Heart left ventricle (tissue), 13 donors: Measurements from ENCODE around the gene WDR86.

Experiments
- CTCF ChIP-seq, 12 donors: fragments of 200-600 bp; sonication (generic) in 4 of 12; IDR thresholded peaks; one replicate each; pipeline versions ENCODE4 v1.5.0 to v1.8.0; 2018 to 2022; ENCODE audit warnings: antibody characterized with exemption in 12 of 12, mild to moderate bottlenecking in 5 of 12
- POLR2A ChIP-seq, 2 donors: fragments of 450-650 bp; IDR thresholded peaks; one replicate each; pipeline ENCODE4 v1.6.1; 2017; ENCODE audit warnings: antibody characterized with exemption in 2 of 2, mild to moderate bottlenecking in 2 of 2, moderate library complexity in 2 of 2
- donor health status: ischemic (EF 13 %, LVEDD 7.1; RV severe dilation, severe dysfunction).
- donor health status: DM: no; HTN: yes; CAD: no.
- donor health status: DM: no; HTN: no; CAD: no.
- donor health status: ischemic (EF 25% LVEDD 6.9; RV normal size, moderate dysfunction).
- donor health status: ischemic (EF 25% LVEDD 5.7; RV mildly dilated, moderate dysfunction).
- donor health status: ischemic (EF 35%, LVEDD 5.7; RV mildly dilated, moderate dysfunction).
- donor health status: nonischemic (EF 11% LVEDD 7.7; RV severe dilation, severe dysfunction).
- donor health status: DM: yes; HTN: yes; CAD: no.
- donor health status: PGD.
- donor health status: ischemic (EF 29% LVEDD 5.4; RV normal size, mild dysfunction).
- donor health status: nonischemic (EF 23%, LVEDD 6.1; RV moderate dilation, normal function).

- TF ChIP-seq CTCF (IDR thresholded peaks at IDR 0.05) (no peak), POLR2A (IDR thresholded peaks at IDR 0.05) (no peak)
These were observed 28.2 kb upstream of the WDR86 start for GRCh38 chr7:151437866-151438516.
